HCT116 (cell line): ENCODE data around the gene POMT1. TPM values are rescaled to one million over a fixed set of nuclear protein-coding genes. Genes with fewer than 3 reads are reported as not detected.

Experiments used
- ATAC-seq: fragments of 200-7000 bp; cut with Tn5 transposase; 2 replicates; pipeline ENCODE4 v1.9.1; 2020; ENCODE audit warnings: mild to moderate bottlenecking, moderate library complexity
- BruUV-seq: library from RNA; stranded (reverse); fragments of 400-500 nt; replicated peaks from 2 replicates; lab custom pipeline; 2021; lab: Mats Ljungman, UMichigan
- CTCF ChIA-PET: fragments of 300-600 bp; sonication (Branson Sonifier 250); formaldehyde crosslinking; loops from one replicate; lab custom pipeline; 2021; ENCODE audit warnings: antibody characterized with exemption; lab: Charles Lee
- POLR2A ChIA-PET: fragments of 300-600, 350-600 bp; sonication (Branson Sonifier 250); formaldehyde crosslinking; loops from one replicate; lab custom pipeline; 2021; ENCODE audit warnings: antibody characterized with exemption; lab: Charles Lee
- RAD21 ChIA-PET, 2 experiments: fragments of 300-600 bp; sonication (Branson Sonifier 250); formaldehyde crosslinking; loops; one replicate each; lab custom pipeline; 2023; ENCODE audit warnings: low total read pairs in 2 of 2; ENCODE audit not compliant: uncharacterized antibody in 2 of 2, unreplicated experiment in 2 of 2, low non-redundant PET in 1 of 2; lab: Charles Lee
- DNase-seq: peaks from one replicate; pipeline ENCODE4 v3.0.0-alpha.2; 2010; ENCODE audit warnings: low read depth, low spot score
- H2AFZ ChIP-seq: fragments of 200-600 bp; shearing (Covaris generic), sonication (generic); 2 replicates; pipeline ENCODE4 v1.6.1; 2017; ENCODE audit warnings: low read depth, mixed run types, mixed read lengths, antibody characterized with exemption, low read length; ENCODE audit not compliant: poor library complexity, severe bottlenecking
- H3K27ac ChIP-seq: 2 replicates; pipeline ENCODE4 v1.5.1; 2012; ENCODE audit warnings: low read depth, low read length
- H3K27me3 ChIP-seq: fragments of 200-600 bp; sonication (generic); 2 replicates; pipeline ENCODE4 v1.6.1; 2016; ENCODE audit warnings: mixed run types, low read length, mixed read lengths; ENCODE audit not compliant: insufficient read depth
- H3K36me3 ChIP-seq, 2 experiments: fragments of 200-500 bp in 1 of 2; fragments of 200-600 bp in 1 of 2; sonication (Bioruptor generic) in 1 of 2; sonication (generic) in 1 of 2; 2 replicates each; pipeline versions ENCODE4 v1.5.1 to v1.6.1; 2014 to 2016; ENCODE audit warnings: low read length in 2 of 2, inconsistent platforms in 1 of 2, mixed read lengths in 1 of 2, mixed run types in 1 of 2; ENCODE audit not compliant: insufficient read depth in 2 of 2, control insufficient read depth in 1 of 2
- H3K4me1 ChIP-seq, 2 experiments: fragments of 200-600 bp in 1 of 2; sonication (generic) in 1 of 2; 2 replicates each; pipeline versions ENCODE4 v1.5.1 to v1.6.1; 2012 to 2017; ENCODE audit warnings: low read length in 2 of 2, inconsistent platforms in 1 of 2, mild to moderate bottlenecking in 1 of 2, mixed read lengths in 1 of 2, mixed run types in 1 of 2, moderate library complexity in 1 of 2; ENCODE audit not compliant: insufficient read depth in 2 of 2, control insufficient read depth in 1 of 2
- H3K4me2 ChIP-seq: fragments of 200-600 bp; sonication (generic); 2 replicates; pipeline ENCODE4 v1.6.1; 2017; ENCODE audit warnings: mixed run types, low read length, mixed read lengths
- H3K4me3 ChIP-seq, 2 experiments: fragments of 200-600 bp in 1 of 2; sonication (generic) in 1 of 2; replicated peaks in 1 of 2; 2 replicates each; pipeline ENCODE4 v1.5.1; 2011 to 2016; ENCODE audit warnings: low read length in 2 of 2, control low read depth in 1 of 2, low read depth in 1 of 2, mild to moderate bottlenecking in 1 of 2, mixed read lengths in 1 of 2, mixed run types in 1 of 2
- H3K79me2 ChIP-seq: fragments of 200-600 bp; sonication (generic); 2 replicates; pipeline ENCODE4 v1.6.1; 2017; ENCODE audit warnings: mild to moderate bottlenecking, mixed run types, low read length, moderate library complexity, mixed read lengths; ENCODE audit not compliant: insufficient read depth
- H3K9ac ChIP-seq: fragments of 200-600 bp; sonication (generic); 2 replicates; pipeline ENCODE4 v1.6.1; 2016; ENCODE audit warnings: low read length, mixed read lengths
- H3K9me2 ChIP-seq: fragments of 200-600 bp; sonication (generic), shearing (Covaris generic); 2 replicates; pipeline ENCODE4 v1.6.1; 2017; ENCODE audit warnings: mixed run types, mild to moderate bottlenecking, moderate library complexity; ENCODE audit not compliant: insufficient read depth
- H3K9me3 ChIP-seq, 2 experiments: fragments of 200-500 bp in 1 of 2; fragments of 200-600 bp in 1 of 2; sonication (Bioruptor generic) in 1 of 2; sonication (generic) in 1 of 2; 2 replicates each; pipeline ENCODE4 v1.6.1; 2014 to 2017; ENCODE audit warnings: low read length in 2 of 2, mixed read lengths in 2 of 2, inconsistent platforms in 1 of 2, low read depth in 1 of 2, mild to moderate bottlenecking in 1 of 2, mixed run types in 1 of 2, moderate library complexity in 1 of 2; ENCODE audit not compliant: control insufficient read depth in 1 of 2, insufficient read depth in 1 of 2
- H4K20me1 ChIP-seq: fragments of 200-600 bp; sonication (generic), shearing (Covaris generic); 2 replicates; pipeline ENCODE4 v1.6.1; 2017; ENCODE audit warnings: mixed run types, mild to moderate bottlenecking, moderate library complexity; ENCODE audit not compliant: insufficient read depth
- CTCF ChIP-seq, 3 experiments: fragments of 200-600 bp in 1 of 3; sonication (generic) in 1 of 3; IDR thresholded peaks in 2 of 3; conservative IDR thresholded peaks in 1 of 3; 2 replicates each; pipeline ENCODE4 v1.5.1; 2012 to 2017; ENCODE audit warnings: low read depth in 2 of 3, low read length in 2 of 3, antibody characterized with exemption in 1 of 3, borderline replicate concordance in 1 of 3, control low read depth in 1 of 3, mild to moderate bottlenecking in 1 of 3, mixed read lengths in 1 of 3, mixed run types in 1 of 3, moderate library complexity in 1 of 3; ENCODE audit not compliant: insufficient read depth in 1 of 3
- EGR1 ChIP-seq: IDR thresholded peaks from 2 replicates; pipeline ENCODE4 v1.6.1; 2012; ENCODE audit warnings: low read depth
- FOSL1 ChIP-seq: IDR thresholded peaks from 2 replicates; pipeline ENCODE4 v1.6.1; 2012; ENCODE audit warnings: low read depth
- JUND ChIP-seq: IDR thresholded peaks from 2 replicates; pipeline ENCODE4 v1.6.1; 2012
- MAX ChIP-seq: IDR thresholded peaks from 2 replicates; pipeline ENCODE4 v1.6.1; 2012
- POLR2A ChIP-seq: IDR thresholded peaks from 2 replicates; pipeline ENCODE4 v1.7.0; 2011; ENCODE audit warnings: borderline replicate concordance; ENCODE audit not compliant: insufficient read depth, insufficient read length; ENCODE audit errors: extremely low read depth
- POLR2AphosphoS5 ChIP-seq: IDR thresholded peaks from 2 replicates; pipeline ENCODE4 v1.6.1; 2011; ENCODE audit warnings: mild to moderate bottlenecking, low read depth, low read length, moderate library complexity
- RAD21 ChIP-seq: IDR thresholded peaks from 2 replicates; pipeline ENCODE4 v1.6.1; 2012; ENCODE audit warnings: low read depth, mild to moderate bottlenecking
- REST ChIP-seq: IDR thresholded peaks from 2 replicates; pipeline ENCODE4 v1.6.1; 2012; ENCODE audit warnings: low read depth
- SIN3A ChIP-seq: IDR thresholded peaks from 2 replicates; pipeline ENCODE4 v1.6.1; 2012; ENCODE audit warnings: low read depth
- SRF ChIP-seq: IDR thresholded peaks from 2 replicates; pipeline ENCODE4 v1.6.1; 2012; ENCODE audit warnings: low read depth
- TCF7L2 ChIP-seq: IDR thresholded peaks from 2 replicates; pipeline ENCODE4 v1.7.0; 2011; ENCODE audit warnings: borderline replicate concordance, inconsistent platforms; ENCODE audit not compliant: insufficient read depth, insufficient read length; ENCODE audit errors: extremely low read depth
- YY1 ChIP-seq: IDR thresholded peaks from 2 replicates; pipeline ENCODE4 v1.6.1; 2011; ENCODE audit warnings: low read length, low read depth, moderate library complexity, mild to moderate bottlenecking; ENCODE audit not compliant: insufficient replicate concordance; ENCODE audit errors: extremely low read depth
- ZNF274 ChIP-seq: fragments of 200-500 bp; sonication (Bioruptor generic); IDR thresholded peaks from 2 replicates; pipeline ENCODE4 v1.6.1; 2014; ENCODE audit warnings: mild to moderate bottlenecking, low read depth, low read length, inconsistent platforms
- intact Hi-C: fragments of 100-400 bp; cut with micrococcal nuclease; formaldehyde crosslinking; loops from 2 replicates; pipeline ENCODE4 v1.10.0; 2022
- total RNA-seq: library from RNA; stranded (reverse); gene quantifications from one replicate; pipeline ENCODE4 v1.2.1, GENCODE V29; 2021; ENCODE audit not compliant: unreplicated experiment

Gene POMT1
- total RNA-seq, 1 experiment from 2014 or later: 21.4 TPM

GRCh38 chr9:131483319-131484050 lies 19.2 kb upstream of the POMT1 start:
- intact Hi-C loops: no loop called here
- no peak for ATAC-seq
- H2AFZ ChIP-seq: no peak overlapping the region
- ChIA-PET CTCF (no interaction called here), POLR2A (no interaction called here), RAD21 (no interaction called here)
- H3K9me3 ChIP-seq: no peaks in the 10 kb centered on the region
- peaks cover 35% of the 10 kb centered on the region; the same call in 1 of the 2 replicates for H3K79me2 ChIP-seq
- no TSS peak for BruUV-seq
- H4K20me1 ChIP-seq: peaks cover 6% of the 10 kb centered on the region; the same call in 1 of the 2 replicates
- peaks cover 71 to 85% of the 10 kb centered on the region in 2 experiments for H3K36me3 ChIP-seq
- H3K9ac ChIP-seq: no peak overlapping the region
- H3K27ac ChIP-seq: no peak overlapping the region
- no peaks in the 10 kb centered on the region for H3K27me3 ChIP-seq
- no peak for TF ChIP-seq CTCF (IDR thresholded peaks at IDR 0.05 in 2 of 3, conservative IDR thresholded peaks at IDR 0.05 in 1 of 3; ENCODE audit: borderline replicate concordance in 1 of 3, insufficient read depth in 1 of 3, low read depth in 2 of 3, low read length in 2 of 3)
- TF ChIP-seq JUND: no peak
- TF ChIP-seq MAX: no peak
- TF ChIP-seq POLR2AphosphoS5: no peak
- no peak for TF ChIP-seq ZNF274
- no peak for TF ChIP-seq SRF
- TF ChIP-seq RAD21: no peak
- no peak for TF ChIP-seq EGR1
- no peak for TF ChIP-seq YY1
- TF ChIP-seq TCF7L2: no peak
- no peak for TF ChIP-seq SIN3A
- TF ChIP-seq POLR2A: no peak
- no peak for TF ChIP-seq REST
- no peak for TF ChIP-seq FOSL1
- no peak for DNase-seq
- H3K4me3 ChIP-seq: no peak overlapping the region
- no peaks in the 10 kb centered on the region for H3K4me1 ChIP-seq
- no peak overlapping the region for H3K4me2 ChIP-seq
- H3K9me2 ChIP-seq: no peaks in the 10 kb centered on the region
